ENCODE data around the gene SMIM43.
A peak's percentile ranks its signal among the peaks of the same experiment; 100 is the strongest.

The SMIM43 gene

GRCh38 chr4:121764702-121765367, at the start of gene SMIM43:
Gene SMIM43 (minus strand): TSS chr4:121765164. CDS start chr4:121765105, 59 bp downstream.
- DNase-seq (ENCODE audit: low read depth), result no peak
- H3K4me3 ChIP-seq (ENCODE audit: low read depth, low read length), result peak within 1 kb of the TSS; percentile 60
- no peak for TF ChIP-seq CTCF (conservative IDR thresholded peaks at IDR 0.05; ENCODE audit: low read depth, low read length)

- TF ChIP-seq CTCF (conservative IDR thresholded peaks at IDR 0.05; ENCODE audit: low read depth, low read length), result no peak
- DNase-seq (ENCODE audit: low read depth), result no peak
These were observed 49.8 kb upstream of the SMIM43 start for GRCh38 chr4:121814756-121815155.

GRCh38 chr4:121811122-121811521, 46.2 kb upstream of the SMIM43 start:
- DNase-seq (ENCODE audit: low read depth), result no peak
- no peak for TF ChIP-seq CTCF (conservative IDR thresholded peaks at IDR 0.05; ENCODE audit: low read depth, low read length)
- no peak overlapping the region for H3K4me3 ChIP-seq (ENCODE audit: low read depth, low read length)

More at GRCh38 chr4:121814756-121815155, 49.8 kb upstream of the SMIM43 start:
- no peak overlapping the region for H3K4me3 ChIP-seq (ENCODE audit: low read depth, low read length)

GRCh38 chr4:121806411-121806810, 41.4 kb upstream of the SMIM43 start:
- TF ChIP-seq CTCF (conservative IDR thresholded peaks at IDR 0.05; ENCODE audit: low read depth, low read length), result no peak
- no peak overlapping the region for H3K4me3 ChIP-seq (ENCODE audit: low read depth, low read length)
- no peak for DNase-seq (ENCODE audit: low read depth)

- no peak for TF ChIP-seq CTCF (conservative IDR thresholded peaks at IDR 0.05; ENCODE audit: low read depth, low read length)
- peak overlapping the region; percentile 100 for H3K4me3 ChIP-seq (ENCODE audit: low read depth, low read length)
- DNase-seq (ENCODE audit: low read depth), result no peak
These were observed 36.7 kb upstream of the SMIM43 start for GRCh38 chr4:121801715-121802075.

- DNase-seq (ENCODE audit: low read depth), result peak; percentile 96
- H3K4me3 ChIP-seq (ENCODE audit: low read depth, low read length), result peak within 1 kb of the TSS; percentile 100
- TF ChIP-seq CTCF (conservative IDR thresholded peaks at IDR 0.05; ENCODE audit: low read depth, low read length), result no peak
These were observed 36.2 kb upstream of the SMIM43 start, which contains the start of gene EXOSC9 for GRCh38 chr4:121800961-121801714. Gene EXOSC9 (plus strand): TSS chr4:121801323. CDS start chr4:121801425, 102 bp downstream.

All from choroid plexus epithelial cell (primary cell).